Astrocyte (in vitro differentiated cells and primary cell): ENCODE results near the gene DNAH9.

ENCODE experiments used
- CTCF ChIP-seq: IDR thresholded peaks from 2 replicates; pipeline ENCODE4 v1.5.1; 2011; ENCODE audit warnings: low read depth, mild to moderate bottlenecking, inconsistent platforms, low read length, moderate library complexity; ENCODE audit not compliant: insufficient read depth
- EZH2 ChIP-seq: IDR thresholded peaks from 2 replicates; pipeline ENCODE4 v1.6.1; 2012; ENCODE audit warnings: mild to moderate bottlenecking, low read length, inconsistent platforms; ENCODE audit not compliant: insufficient read depth

GRCh38 chr17:11901931-11902330 is 303.7 kb downstream of the DNAH9 start:
- no peak for TF ChIP-seq CTCF
- TF ChIP-seq EZH2: no peak
